Natural killer cell (primary cell): ENCODE measurements around the gene TNIP3. TPM values are rescaled to one million over a fixed set of nuclear protein-coding genes. Genes with fewer than 3 reads are reported as not detected.

Source experiments
- ATAC-seq, 3 donors: fragments of 150-1000 bp in 2 of 3; fragments of 200-7000 bp in 1 of 3; cut with Tn5 transposase; 1 replicate in 1 of 3; 2 replicates in 2 of 3; pipeline ENCODE4 v1.10.0; 2021; ENCODE audit warnings: mild to moderate bottlenecking in 2 of 3, moderate library complexity in 2 of 3
- DNase-seq, 2 donors: peaks; one replicate each; pipeline versions ENCODE4 v3.0.0 to v3.0.0-alpha.2; 2013 to 2021; ENCODE audit warnings: mixed read lengths in 1 of 2
- H3K27ac ChIP-seq: one replicate; pipeline ENCODE4 v1.5.1; 2013; ENCODE audit warnings: mild to moderate bottlenecking, low read length
- H3K27me3 ChIP-seq: one replicate; pipeline ENCODE4 v1.6.1; 2013; ENCODE audit warnings: low read length; ENCODE audit not compliant: control insufficient read depth, insufficient read depth
- H3K36me3 ChIP-seq: one replicate; pipeline ENCODE4 v1.6.1; 2013; ENCODE audit warnings: low read length; ENCODE audit not compliant: control insufficient read depth, insufficient read depth
- H3K4me1 ChIP-seq: one replicate; pipeline ENCODE4 v1.6.1; 2013; ENCODE audit warnings: low read length; ENCODE audit not compliant: control insufficient read depth, insufficient read depth
- H3K4me3 ChIP-seq: one replicate; pipeline ENCODE4 v1.5.1; 2013; ENCODE audit warnings: low read length
- H3K9me3 ChIP-seq: one replicate; pipeline ENCODE4 v1.6.1; 2013; ENCODE audit warnings: low read length; ENCODE audit not compliant: control insufficient read depth, insufficient read depth
- H3K27ac Mint-ChIP-seq, 2 donors: one replicate each; pipeline ENCODE4 v1.8.0; 2022; ENCODE audit warnings: mild to moderate bottlenecking in 2 of 2, mixed read lengths in 2 of 2, moderate library complexity in 1 of 2
- H3K27me3 Mint-ChIP-seq, 2 donors: one replicate each; pipeline ENCODE4 v1.8.0; 2022; ENCODE audit warnings: low read depth in 2 of 2, mixed read lengths in 2 of 2
- H3K36me3 Mint-ChIP-seq: one replicate; pipeline ENCODE4 v1.8.0; 2022; ENCODE audit warnings: mixed read lengths
- H3K4me1 Mint-ChIP-seq, 2 donors: one replicate each; pipeline ENCODE4 v1.8.0; 2022; ENCODE audit warnings: mixed read lengths in 2 of 2
- H3K4me3 Mint-ChIP-seq: one replicate; pipeline ENCODE4 v1.8.0; 2022; ENCODE audit warnings: mild to moderate bottlenecking, moderate library complexity, mixed read lengths
- H3K9me3 Mint-ChIP-seq, 2 donors: one replicate each; pipeline ENCODE4 v1.8.0; 2022; ENCODE audit warnings: mixed read lengths in 2 of 2
- CTCF ChIP-seq: fragments of 200-600 bp; IDR thresholded peaks from one replicate; pipeline ENCODE4 v1.8.0; 2022; ENCODE audit warnings: antibody characterized with exemption
- WGBS: methylation state at CpG from one replicate; pipeline ENCODE4 v1.1.7; 2013; ENCODE audit warnings: missing lambda C conversion rate; ENCODE audit not compliant: insufficient coverage; 5-methylcytosine and 5-hydroxymethylcytosine counted together
- intact Hi-C: fragments of 100-400 bp; cut with micrococcal nuclease; formaldehyde crosslinking; loops from one replicate; pipeline ENCODE4 v1.14.2; 2022
- total RNA-seq, 4 donors: library from RNA; stranded (reverse); fragments of 120-200 nt in 1 of 4; gene quantifications; one replicate each; pipeline versions ENCODE4 v1.2.3 to v1.2.4, GENCODE V29; 2013 to 2022

Gene TNIP3
- total RNA-seq, 3 donors from 2014 or later (not counting 1 experiment from before 2014, with no cell fraction given), result 0.45 to 2.5 (median 0.64) TPM

GRCh38 chr4:121156822-121157769, 7.0 kb downstream of the TNIP3 start:
- DNase-seq (peak; percentile 18 to 60), ATAC-seq (peak; percentile 44 to 51 (median 47))
- Histone ChIP-seq H3K36me3 (no peaks in the 10 kb centered on the region), H3K4me3 (peak overlapping the region; percentile 19), H3K4me1 (peaks cover 25% of the 10 kb centered on the region), H3K27ac (no peak overlapping the region), H3K9me3 (no peaks in the 10 kb centered on the region), H3K27me3 (peaks cover 2% of the 10 kb centered on the region)
- Mint-ChIP-seq H3K27ac (peak overlapping the region in 1 of 2 donors; percentile 78), H3K27me3 (no peaks in the 10 kb centered on the region), H3K9me3 (no peaks in the 10 kb centered on the region), H3K36me3 (no peaks in the 10 kb centered on the region), H3K4me1 (peaks cover 31 to 34% of the 10 kb centered on the region in 2 donors), H3K4me3 (peak overlapping the region; percentile 92)
- intact Hi-C loops, result no loop called here
- no peak for TF ChIP-seq CTCF
- 15% methylated on average over 32 of the region's 32 CpGs for WGBS

DNA sequence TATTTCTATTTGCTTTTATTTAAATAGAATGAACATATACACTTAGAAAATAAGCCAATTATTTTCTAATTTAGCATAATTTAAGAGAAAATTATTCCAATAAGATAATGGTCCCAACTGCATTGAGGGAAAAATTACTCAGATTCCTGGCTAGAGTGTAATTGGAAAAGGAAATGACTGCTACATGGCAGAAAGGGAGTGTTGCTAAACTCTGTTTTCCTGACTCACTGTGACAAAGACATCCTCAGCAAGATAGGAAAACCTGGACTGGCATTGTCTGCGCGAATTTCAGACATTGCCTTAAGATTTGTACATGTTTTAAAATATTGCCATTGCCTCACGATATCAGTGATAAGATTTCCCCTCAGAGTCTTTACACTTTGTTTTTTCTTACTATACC, 8.2 kb downstream of the TNIP3 start:
- 80% methylated on average over 3 of the region's 3 CpGs for WGBS
- DNase-seq (no peak), ATAC-seq (no peak)
- H3K9me3 ChIP-seq, result no peaks in the 10 kb centered on the region
- H3K27ac Mint-ChIP-seq, result peak overlapping the region in 1 of 2 donors; percentile 42
- no peaks in the 10 kb centered on the region for H3K27me3 Mint-ChIP-seq
- no peaks in the 10 kb centered on the region for H3K9me3 Mint-ChIP-seq
- peaks cover 2% of the 10 kb centered on the region for H3K27me3 ChIP-seq
- peaks cover 34 to 37% of the 10 kb centered on the region in 2 donors for H3K4me1 Mint-ChIP-seq
- no peak overlapping the region for H3K27ac ChIP-seq
- peak overlapping the region; percentile 80 for H3K4me3 Mint-ChIP-seq
- intact Hi-C loops, result no loop called here
- H3K36me3 ChIP-seq, result no peaks in the 10 kb centered on the region
- no peak overlapping the region for H3K4me3 ChIP-seq
- H3K4me1 ChIP-seq, result peaks cover 25% of the 10 kb centered on the region
- TF ChIP-seq CTCF, result no peak
- H3K36me3 Mint-ChIP-seq, result no peaks in the 10 kb centered on the region

- H3K27me3 ChIP-seq, result peaks cover 2% of the 10 kb centered on the region
- intact Hi-C loops, result no loop called here
- peak overlapping the region; percentile 72 to 76 for H3K27ac Mint-ChIP-seq
- H3K4me1 Mint-ChIP-seq, result peaks cover 34 to 38% of the 10 kb centered on the region in 2 donors
- no peaks in the 10 kb centered on the region for H3K9me3 Mint-ChIP-seq
- H3K36me3 ChIP-seq, result no peaks in the 10 kb centered on the region
- H3K27me3 Mint-ChIP-seq, result no peaks in the 10 kb centered on the region
- 15% methylated on average over 4 of the region's 4 CpGs for WGBS
- ATAC-seq (peak; percentile 38 to 85 (median 76)), DNase-seq (peak in 1 of 2 donors; percentile 77)
- no peak overlapping the region for H3K4me3 ChIP-seq
- H3K4me1 ChIP-seq, result peaks cover 25% of the 10 kb centered on the region
- peak overlapping the region; percentile 91 for H3K4me3 Mint-ChIP-seq
- H3K36me3 Mint-ChIP-seq, result no peaks in the 10 kb centered on the region
- TF ChIP-seq CTCF, result no peak
- H3K9me3 ChIP-seq, result no peaks in the 10 kb centered on the region
- H3K27ac ChIP-seq, result peak overlapping the region; percentile 45
Measured at GRCh38 chr4:121154103-121154515, 10.0 kb downstream of the TNIP3 start.
